GM20000 (cell line): ENCODE results near the gene IQGAP2.

Experiments
- DNase-seq: peaks from one replicate; pipeline ENCODE4 v3.0.0; 2012; ENCODE audit warnings: low spot score
- TF ChIP-seq, protein P1 (sequence below): IDR thresholded peaks from 2 replicates; pipeline ENCODE4 v1.5.1; 2012; ENCODE audit warnings: mild to moderate bottlenecking, control low read depth; ENCODE audit errors: extremely low read depth, missing control alignments

The IQGAP2 gene

DNA sequence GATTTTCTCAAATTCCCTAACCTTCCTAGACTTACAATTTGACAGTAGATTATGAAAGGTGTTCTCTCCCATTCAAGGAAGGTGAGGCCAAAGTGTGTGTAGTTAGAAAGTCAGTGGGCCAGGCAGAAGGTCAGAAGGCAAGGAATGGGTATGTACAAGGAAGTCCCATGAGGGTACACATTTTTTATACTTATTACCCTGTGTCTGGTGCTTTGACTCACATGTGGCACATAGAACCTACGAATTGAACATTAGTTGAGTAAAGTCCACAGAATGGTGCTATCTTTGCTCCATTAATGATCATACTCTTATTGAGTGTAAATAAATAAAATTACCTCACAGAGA lies 55.4 kb downstream of the IQGAP2 start:
- TF ChIP-seq, protein P1, sequence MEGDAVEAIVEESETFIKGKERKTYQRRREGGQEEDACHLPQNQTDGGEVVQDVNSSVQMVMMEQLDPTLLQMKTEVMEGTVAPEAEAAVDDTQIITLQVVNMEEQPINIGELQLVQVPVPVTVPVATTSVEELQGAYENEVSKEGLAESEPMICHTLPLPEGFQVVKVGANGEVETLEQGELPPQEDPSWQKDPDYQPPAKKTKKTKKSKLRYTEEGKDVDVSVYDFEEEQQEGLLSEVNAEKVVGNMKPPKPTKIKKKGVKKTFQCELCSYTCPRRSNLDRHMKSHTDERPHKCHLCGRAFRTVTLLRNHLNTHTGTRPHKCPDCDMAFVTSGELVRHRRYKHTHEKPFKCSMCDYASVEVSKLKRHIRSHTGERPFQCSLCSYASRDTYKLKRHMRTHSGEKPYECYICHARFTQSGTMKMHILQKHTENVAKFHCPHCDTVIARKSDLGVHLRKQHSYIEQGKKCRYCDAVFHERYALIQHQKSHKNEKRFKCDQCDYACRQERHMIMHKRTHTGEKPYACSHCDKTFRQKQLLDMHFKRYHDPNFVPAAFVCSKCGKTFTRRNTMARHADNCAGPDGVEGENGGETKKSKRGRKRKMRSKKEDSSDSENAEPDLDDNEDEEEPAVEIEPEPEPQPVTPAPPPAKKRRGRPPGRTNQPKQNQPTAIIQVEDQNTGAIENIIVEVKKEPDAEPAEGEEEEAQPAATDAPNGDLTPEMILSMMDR: no peak
- DNase-seq: no peak

DNA sequence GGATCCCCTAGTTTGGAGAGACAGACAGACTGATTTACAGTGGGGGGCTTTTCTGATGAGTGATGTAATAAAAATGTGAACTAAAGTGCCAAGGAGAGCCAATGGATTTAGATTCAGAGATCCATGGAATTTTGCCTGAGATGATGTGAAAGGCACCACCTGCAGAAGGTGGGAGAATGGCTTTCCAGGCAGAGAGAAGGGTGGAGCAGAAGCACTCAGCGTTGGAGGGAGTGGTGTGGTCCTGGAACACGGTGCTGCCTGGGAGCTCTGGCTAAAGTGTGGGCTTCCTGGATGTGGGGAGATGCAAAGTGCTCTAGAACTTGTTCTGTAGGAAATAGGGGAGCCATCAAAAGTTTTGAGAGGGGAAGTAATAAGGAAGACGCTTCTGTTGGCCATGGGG lies 57.0 kb downstream of the IQGAP2 start:
- DNase-seq: no peak
- TF ChIP-seq, protein P1: no peak

DNA sequence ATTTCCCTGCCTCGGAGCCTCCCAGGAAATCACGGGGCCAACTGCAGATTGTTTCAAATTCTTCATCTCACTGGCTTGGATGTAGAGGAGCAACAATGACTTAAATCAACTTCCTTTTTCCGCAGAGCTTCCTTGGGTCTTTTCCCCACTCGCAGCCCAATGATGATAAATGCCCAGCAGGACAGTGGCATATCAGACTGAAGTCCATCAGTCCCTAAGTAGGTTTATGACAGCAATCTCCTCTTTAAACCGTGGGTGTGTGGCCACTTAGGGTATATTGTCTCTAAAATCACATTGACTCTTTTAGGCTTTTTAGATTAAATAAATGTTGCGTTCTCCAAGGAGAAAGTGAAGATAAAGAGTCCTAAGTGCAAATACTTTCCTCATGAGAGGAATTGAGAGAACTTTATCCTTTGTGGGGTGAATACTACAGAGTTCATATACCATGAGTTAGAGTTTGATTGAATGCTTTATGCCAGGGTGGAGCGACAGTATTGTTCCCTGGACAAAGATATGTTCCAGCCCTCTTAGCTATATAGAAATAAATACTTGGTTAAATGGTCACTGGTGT lies 59.1 kb downstream of the IQGAP2 start:
- TF ChIP-seq, protein P1: no peak
- no peak for DNase-seq

DNA sequence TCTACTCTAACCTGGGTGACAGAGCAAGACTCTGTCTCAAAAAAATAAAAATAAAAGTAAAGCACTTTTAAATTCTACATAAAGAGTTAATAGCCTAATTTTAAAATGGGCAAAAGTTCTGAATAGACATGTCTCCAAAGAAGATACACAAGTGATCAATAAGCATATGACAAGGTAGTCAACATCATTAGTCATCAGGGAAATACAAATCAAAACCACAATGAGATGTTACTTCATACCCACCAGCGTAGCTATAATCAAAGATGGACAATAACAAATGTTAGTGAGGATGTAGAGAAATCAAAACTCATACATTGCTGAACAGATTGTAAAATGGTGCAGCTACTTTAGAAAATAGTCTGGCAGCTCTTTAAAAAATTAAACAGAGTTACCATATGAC lies 64.1 kb downstream of the IQGAP2 start:
- DNase-seq: no peak
- TF ChIP-seq, protein P1: no peak

DNA sequence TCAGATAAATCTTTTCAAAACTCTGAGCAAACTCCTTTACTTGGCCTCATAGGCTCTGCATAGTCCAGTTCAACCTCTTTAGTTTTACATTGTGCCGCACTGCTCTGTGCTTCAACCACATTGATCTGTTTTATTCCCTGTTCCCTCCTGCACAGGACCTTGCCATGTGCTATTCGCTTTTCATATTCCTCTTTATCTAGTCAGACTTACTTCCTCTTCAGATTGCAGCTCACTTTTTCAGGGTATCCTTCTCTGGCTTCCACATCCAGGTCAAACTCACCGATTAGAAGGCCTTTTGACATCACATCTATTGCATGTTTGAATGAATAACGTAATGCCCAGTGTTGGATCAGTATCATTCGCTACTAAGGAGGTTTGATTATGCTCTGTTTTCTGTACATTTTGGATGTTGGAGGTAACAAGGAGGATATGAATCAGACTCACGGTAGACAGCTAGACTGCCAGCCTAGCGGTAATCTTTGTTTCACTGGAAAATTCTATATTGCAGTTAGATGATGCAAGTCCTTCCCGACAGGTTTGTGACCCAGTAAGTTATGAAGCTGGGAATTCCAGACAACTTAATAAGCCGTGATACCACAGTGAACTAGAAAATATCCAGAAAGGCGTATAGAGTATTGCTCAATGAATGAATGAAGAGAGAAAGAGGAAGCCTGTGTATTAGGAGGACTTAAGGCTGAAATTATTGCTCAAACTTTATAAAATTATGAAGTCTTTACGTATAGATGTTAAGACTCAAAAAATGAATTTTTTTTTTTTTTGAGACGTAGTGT lies 65.7 kb downstream of the IQGAP2 start:
- TF ChIP-seq, protein P1: no peak
- DNase-seq: no peak

DNA sequence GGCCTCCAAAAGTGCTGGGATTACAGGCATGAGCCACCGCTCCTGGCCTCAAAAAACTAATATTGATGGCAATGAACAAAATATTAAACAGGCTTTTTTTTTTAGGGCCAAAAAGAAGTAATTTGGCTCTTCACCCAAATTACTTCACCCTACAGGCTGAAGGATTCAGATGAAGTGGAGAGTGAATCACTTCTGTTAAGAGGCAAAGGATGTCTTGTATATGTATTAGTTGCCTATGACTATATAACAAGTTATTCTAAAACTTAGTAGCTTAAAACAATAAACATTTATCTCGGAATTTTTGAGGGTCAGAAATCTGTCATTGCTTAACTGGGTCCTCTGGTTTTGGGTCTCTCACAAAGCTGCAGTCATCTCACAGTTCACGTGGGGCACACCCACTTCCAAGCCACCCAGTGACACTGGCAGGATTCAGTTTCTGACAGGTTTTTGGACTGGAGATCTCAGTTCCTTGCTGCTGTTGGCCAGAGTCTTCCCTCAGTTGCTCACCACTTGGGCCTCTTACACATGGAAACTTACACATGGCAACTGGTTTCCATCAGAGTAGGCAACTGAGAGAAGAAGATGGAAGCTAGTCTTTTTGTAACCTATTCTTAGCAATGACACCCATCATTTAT lies 66.7 kb downstream of the IQGAP2 start:
- TF ChIP-seq, protein P1: no peak
- no peak for DNase-seq

DNA sequence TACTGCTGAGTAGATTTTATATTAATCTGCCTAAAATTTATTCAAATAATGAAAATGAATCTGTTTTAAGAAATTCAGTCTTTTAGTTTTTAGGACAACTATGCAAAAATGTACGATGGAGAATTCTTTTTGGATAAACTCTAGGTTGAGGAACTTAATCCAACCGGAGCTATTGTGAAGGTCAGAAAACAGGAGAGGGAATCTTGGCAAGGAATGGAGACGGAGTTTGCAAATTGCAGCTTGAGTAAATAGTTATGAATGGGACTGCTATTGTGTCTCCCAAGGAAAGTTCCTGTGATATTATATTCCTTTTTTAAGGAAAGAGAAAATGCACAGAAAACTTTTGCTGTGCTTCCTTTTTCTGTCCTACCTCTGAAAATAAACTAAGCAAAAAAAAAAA lies 67.9 kb downstream of the IQGAP2 start:
- TF ChIP-seq, protein P1: no peak
- no peak for DNase-seq
